Suprapubic skin (tissue), 3 donors: ENCODE data around the gene GVQW3.

Experiments
- EP300 ChIP-seq: sonication (generic); formaldehyde crosslinking; IDR thresholded peaks from one replicate; pipeline ENCODE4 v1.6.1; 2017; ENCODE audit warnings: antibody characterized with exemption
- POLR2A ChIP-seq, 2 donors: fragments of 450-650 bp; IDR thresholded peaks; one replicate each; pipeline ENCODE4 v1.6.1; 2017; ENCODE audit warnings: antibody characterized with exemption in 2 of 2, mild to moderate bottlenecking in 2 of 2, moderate library complexity in 2 of 2
- TF ChIP-seq, protein P1 (sequence below), 2 donors: fragments of 200-600 bp in 1 of 2; fragments of 450-650 bp in 1 of 2; sonication (generic) in 1 of 2; IDR thresholded peaks; one replicate each; pipeline ENCODE4 v1.5.1; 2016 to 2019; ENCODE audit warnings: antibody characterized with exemption in 2 of 2, mild to moderate bottlenecking in 1 of 2, moderate library complexity in 1 of 2

DNA sequence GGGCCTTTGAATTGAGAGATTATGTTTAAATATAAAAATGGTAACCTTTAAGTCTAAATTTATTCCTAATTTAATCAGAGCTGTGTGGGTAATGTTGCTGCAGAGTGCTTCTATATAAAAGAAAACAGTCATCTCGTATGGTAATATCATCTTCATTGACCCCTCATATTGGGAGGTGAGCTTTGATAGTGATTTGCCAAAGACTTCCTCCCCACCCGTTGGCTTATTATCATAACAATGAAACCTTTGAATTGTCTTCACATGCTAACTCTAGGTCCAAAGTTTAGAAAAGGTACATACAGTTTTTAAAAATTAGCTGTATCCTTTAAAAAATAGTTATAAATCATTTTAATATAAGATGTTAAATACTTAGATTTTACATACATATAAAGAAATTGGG, 67.4 kb downstream of the GVQW3 start:
- TF ChIP-seq, protein P1, sequence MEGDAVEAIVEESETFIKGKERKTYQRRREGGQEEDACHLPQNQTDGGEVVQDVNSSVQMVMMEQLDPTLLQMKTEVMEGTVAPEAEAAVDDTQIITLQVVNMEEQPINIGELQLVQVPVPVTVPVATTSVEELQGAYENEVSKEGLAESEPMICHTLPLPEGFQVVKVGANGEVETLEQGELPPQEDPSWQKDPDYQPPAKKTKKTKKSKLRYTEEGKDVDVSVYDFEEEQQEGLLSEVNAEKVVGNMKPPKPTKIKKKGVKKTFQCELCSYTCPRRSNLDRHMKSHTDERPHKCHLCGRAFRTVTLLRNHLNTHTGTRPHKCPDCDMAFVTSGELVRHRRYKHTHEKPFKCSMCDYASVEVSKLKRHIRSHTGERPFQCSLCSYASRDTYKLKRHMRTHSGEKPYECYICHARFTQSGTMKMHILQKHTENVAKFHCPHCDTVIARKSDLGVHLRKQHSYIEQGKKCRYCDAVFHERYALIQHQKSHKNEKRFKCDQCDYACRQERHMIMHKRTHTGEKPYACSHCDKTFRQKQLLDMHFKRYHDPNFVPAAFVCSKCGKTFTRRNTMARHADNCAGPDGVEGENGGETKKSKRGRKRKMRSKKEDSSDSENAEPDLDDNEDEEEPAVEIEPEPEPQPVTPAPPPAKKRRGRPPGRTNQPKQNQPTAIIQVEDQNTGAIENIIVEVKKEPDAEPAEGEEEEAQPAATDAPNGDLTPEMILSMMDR (IDR thresholded peaks at IDR 0.05): no peak
- no peak for TF ChIP-seq POLR2A (IDR thresholded peaks at IDR 0.05)
- TF ChIP-seq EP300: no peak
